CD4-positive, alpha-beta T cell treated with Interferon alpha-2 for 1 hour (primary cell): Measurements from ENCODE around the gene UGT1A9.

Source experiments
- DNase-seq, 2 donors: peaks; one replicate each; pipeline ENCODE4 v3.0.0-alpha.2; 2020 to 2022

UGT1A9 gene

DNA sequence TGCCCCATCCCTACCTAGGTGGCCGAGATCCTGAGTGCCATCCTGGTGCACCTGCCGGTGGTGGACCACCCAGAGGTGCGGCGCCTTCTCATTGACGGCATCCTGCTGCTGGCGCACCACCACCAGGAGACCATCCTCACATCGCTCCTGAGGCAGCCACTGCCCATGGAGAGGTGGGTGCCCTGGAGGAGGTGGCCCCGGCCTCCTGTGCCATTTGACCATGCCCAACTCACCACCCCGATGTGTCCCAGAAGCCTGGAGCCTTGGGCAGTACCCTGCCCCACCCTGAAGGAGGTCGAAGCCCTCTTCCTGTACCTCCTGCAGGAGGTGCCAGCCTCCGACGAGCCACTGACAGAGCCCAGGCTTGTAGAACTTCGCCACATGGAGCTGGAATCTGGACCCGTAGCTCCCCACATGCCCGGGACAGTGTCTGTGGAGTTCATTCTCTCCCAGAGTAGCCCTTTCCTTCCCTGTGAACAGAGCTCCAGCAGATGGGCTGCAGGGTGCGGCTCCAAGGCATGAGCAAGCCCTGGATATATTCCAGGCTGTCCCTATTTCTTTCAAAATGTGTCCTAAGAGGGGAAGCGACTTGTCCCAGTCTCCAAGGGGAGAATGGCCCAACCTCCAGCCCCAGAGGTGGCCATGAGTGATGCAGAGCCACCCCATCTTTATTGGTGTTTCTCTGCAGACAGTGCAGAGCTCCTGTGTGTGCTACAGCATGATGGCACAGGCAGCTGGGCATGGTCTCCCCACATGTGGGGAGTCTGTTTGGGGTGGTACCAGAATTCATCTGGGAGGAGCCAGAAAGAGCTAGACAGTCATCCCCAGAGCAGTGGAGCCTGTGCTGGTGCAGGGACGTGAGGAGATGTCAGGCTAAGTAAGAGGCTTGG is 148.4 kb downstream of the UGT1A9 start:
- no peak for DNase-seq

- DNase-seq, result no peak
Measured at GRCh38 chr2:233820774-233821105, 149.0 kb downstream of the UGT1A9 start.

GRCh38 chr2:233821196-233821595 is 149.5 kb downstream of the UGT1A9 start:
- DNase-seq, result no peak

- no peak for DNase-seq
Measured at GRCh38 chr2:233821709-233822100, 150.0 kb downstream of the UGT1A9 start.

DNA sequence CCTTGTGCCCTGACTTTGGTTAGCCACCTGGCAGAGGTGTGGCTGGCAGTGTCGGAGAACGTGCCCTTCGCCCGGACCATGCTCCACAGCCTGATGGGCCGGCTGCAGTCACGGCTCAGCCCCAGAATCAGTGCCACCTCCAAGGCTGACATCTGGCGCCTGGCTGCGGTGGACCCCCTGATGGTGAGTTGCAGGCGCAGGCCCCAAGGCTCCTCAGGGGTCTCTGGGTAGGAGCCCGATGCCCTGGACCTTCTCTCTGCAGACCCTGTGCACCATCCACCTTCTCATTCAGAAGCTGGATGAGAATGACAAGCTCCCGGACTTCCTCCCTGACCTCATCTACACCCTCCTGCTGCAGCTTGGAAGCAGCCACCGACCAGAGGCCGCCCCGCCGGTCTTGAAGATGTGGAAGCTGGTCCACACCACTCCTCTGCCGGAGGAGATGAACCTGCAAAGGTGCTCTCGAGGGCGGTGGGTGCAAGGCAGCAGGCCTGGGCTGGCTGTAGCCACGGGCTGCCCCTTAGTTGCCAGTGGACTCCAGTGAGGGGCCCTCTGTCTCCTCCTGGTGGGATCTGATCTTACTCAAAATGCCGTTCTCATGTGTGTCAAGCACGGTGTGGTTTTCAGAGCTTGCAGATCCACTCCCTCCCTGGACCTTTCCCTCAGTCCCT is 150.5 kb downstream of the UGT1A9 start:
- DNase-seq, result no peak
